PC-3 (cell line): ENCODE data around the gene DOCK10.

Experiments used
- EZH2 ChIP-seq: fragments of 300-600 bp; sonication (generic); IDR thresholded peaks from one replicate; pipeline ENCODE4 v1.6.1; 2017; ENCODE audit warnings: antibody characterized with exemption, mild to moderate bottlenecking, low read length; ENCODE audit not compliant: unreplicated experiment
- EZH2phosphoT487 ChIP-seq: fragments of 300-600 bp; sonication (generic); IDR thresholded peaks from 2 replicates; pipeline ENCODE4 v1.6.1; 2018; ENCODE audit warnings: mild to moderate bottlenecking, antibody characterized with exemption, low read length, borderline replicate concordance
- TF ChIP-seq, protein P1 (sequence below): fragments of 300-600 bp; sonication (generic); conservative IDR thresholded peaks from 2 replicates; pipeline ENCODE4 v1.5.1; 2017; ENCODE audit warnings: antibody characterized with exemption, low read depth, mild to moderate bottlenecking, low read length

DNA sequence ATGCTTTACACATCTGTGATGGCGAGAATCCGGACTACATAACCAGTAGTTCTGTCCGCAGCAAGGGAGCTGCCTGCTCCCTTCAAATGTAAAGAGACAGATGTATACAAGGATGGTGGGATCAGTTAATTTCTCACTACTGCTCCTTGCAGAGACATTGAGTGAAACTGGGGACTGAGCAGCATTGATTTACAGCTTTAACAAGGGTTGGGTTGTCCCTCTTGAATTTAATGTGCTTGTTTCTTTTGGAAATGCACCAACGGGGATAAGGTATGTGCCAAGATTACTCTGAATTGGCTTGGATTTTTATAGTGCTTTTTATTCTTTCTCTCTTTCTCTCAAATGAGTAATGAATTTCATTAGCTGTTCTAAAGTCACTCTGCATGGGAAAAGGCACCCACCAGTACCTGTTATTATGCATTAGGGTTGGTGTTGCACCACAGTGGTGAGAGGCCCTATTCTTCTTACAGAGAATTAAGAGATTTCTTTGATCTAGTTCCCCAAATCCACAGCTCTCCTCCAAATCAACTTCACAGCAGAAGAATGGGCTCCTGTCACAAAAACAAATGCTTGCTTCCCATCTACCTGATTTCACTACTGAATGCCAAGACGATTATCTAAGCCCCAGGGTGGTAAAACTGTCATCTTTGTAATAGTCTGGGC, 107.6 kb downstream of the DOCK10 start:
- TF ChIP-seq, protein P1, sequence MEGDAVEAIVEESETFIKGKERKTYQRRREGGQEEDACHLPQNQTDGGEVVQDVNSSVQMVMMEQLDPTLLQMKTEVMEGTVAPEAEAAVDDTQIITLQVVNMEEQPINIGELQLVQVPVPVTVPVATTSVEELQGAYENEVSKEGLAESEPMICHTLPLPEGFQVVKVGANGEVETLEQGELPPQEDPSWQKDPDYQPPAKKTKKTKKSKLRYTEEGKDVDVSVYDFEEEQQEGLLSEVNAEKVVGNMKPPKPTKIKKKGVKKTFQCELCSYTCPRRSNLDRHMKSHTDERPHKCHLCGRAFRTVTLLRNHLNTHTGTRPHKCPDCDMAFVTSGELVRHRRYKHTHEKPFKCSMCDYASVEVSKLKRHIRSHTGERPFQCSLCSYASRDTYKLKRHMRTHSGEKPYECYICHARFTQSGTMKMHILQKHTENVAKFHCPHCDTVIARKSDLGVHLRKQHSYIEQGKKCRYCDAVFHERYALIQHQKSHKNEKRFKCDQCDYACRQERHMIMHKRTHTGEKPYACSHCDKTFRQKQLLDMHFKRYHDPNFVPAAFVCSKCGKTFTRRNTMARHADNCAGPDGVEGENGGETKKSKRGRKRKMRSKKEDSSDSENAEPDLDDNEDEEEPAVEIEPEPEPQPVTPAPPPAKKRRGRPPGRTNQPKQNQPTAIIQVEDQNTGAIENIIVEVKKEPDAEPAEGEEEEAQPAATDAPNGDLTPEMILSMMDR: no peak
- TF ChIP-seq EZH2phosphoT487 (no peak), EZH2 (no peak)
